SJCRH30 (cell line): ENCODE results near the gene IFNL1. TPM values are rescaled to one million over a fixed set of nuclear protein-coding genes. Genes with fewer than 3 reads are reported as not detected.
A peak's percentile ranks its signal among the peaks of the same experiment; 100 is the strongest.
"Not testable (repeated sequence)": the region's sequence is repeated elsewhere in the genome, so short reads cannot be mapped to it uniquely, and the experiment has no call there.

Experiments
- DNase-seq, 2 experiments: peaks; one replicate each; pipeline ENCODE4 v3.0.0-alpha.2; 2015 to 2020
- H3K27ac ChIP-seq: fragments of 250-450 bp; sonication (Bioruptor Pico); 2 replicates; pipeline ENCODE4 v1.5.1; 2020; ENCODE audit warnings: mild to moderate bottlenecking, moderate library complexity
- H3K27me3 ChIP-seq: fragments of 250-450 bp; sonication (Bioruptor Pico); 2 replicates; pipeline ENCODE4 v1.5.1; 2020; ENCODE audit warnings: mild to moderate bottlenecking, moderate library complexity
- H3K36me3 ChIP-seq: fragments of 250-450 bp; sonication (Bioruptor Pico); 2 replicates; pipeline ENCODE4 v1.5.1; 2020; ENCODE audit warnings: mild to moderate bottlenecking, moderate library complexity
- H3K4me1 ChIP-seq: fragments of 250-450 bp; sonication (Bioruptor Pico); 2 replicates; pipeline ENCODE4 v1.5.1; 2020; ENCODE audit warnings: mild to moderate bottlenecking, moderate library complexity
- H3K4me3 ChIP-seq: fragments of 250-450 bp; sonication (Bioruptor Pico); 2 replicates; pipeline ENCODE4 v1.5.1; 2020; ENCODE audit warnings: mild to moderate bottlenecking, moderate library complexity
- H3K9me3 ChIP-seq: fragments of 250-450 bp; sonication (Bioruptor Pico); replicated peaks from 2 replicates; pipeline ENCODE4 v1.5.1; 2020; ENCODE audit warnings: mild to moderate bottlenecking, moderate library complexity
- total RNA-seq: library from RNA; depleted of rRNA; stranded (reverse); fragments of >200 nt; shearing (Covaris generic); gene quantifications from 2 replicates; pipeline ENCODE4 v1.2.3, GENCODE V29; 2014

IFNL1 gene
- total RNA-seq, 1 experiment from 2014 or later = not detected

DNA sequence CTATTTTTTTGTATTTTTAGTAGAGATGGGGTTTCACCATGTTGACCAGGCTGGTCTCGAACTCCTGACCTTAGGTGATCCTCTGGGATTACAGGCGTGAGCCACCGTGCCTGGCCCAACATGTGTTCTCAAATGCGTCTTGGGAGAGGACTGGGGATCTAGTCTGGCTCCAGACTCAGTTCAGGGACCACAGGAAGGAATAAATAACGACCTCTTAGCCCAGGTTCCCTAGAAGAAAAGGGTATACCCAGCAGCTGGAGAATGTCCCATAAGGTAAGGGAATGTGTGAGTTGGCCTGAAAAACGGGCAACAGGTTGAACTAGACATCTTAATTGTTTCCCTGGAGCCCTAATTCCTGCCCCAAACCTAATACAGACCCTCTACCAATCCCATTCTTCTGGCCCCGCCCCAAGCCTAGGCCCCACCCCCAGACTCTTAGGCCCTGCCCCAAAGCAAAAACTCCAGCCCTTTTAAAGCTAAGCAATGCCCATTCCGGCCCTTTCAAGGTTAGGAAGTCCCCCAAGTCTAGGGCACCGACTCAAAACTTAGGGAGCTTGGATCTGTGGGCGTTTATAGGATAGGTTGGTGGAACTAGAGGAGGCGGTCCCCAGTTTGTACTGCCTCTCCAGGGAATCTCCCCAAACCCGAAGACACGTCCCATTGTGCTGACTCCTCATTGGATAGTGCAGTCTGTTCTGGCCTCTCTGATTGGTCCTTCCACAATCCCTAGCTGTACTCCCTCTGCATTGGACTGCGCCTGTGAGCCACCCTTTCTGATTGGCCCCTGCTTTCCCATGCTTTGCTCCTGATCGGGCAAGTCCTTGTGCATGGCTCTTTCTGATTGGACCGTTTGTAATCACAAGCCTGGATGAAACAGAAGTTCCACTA is 29.8 kb downstream of the IFNL1 start:
- Histone ChIP-seq H3K27ac (no peak overlapping the region), H3K27me3 (no peaks in the 10 kb centered on the region; the same call in 1 of the 2 replicates), H3K9me3 (no peaks in the 10 kb centered on the region), H3K36me3 (no peaks in the 10 kb centered on the region), H3K4me3 (no peak overlapping the region), H3K4me1 (no peaks in the 10 kb centered on the region)
- peak; percentile 65 to 79 for DNase-seq

- no peak for DNase-seq
- H3K36me3 ChIP-seq = no peaks in the 10 kb centered on the region
- no peaks in the 10 kb centered on the region for H3K4me1 ChIP-seq
- H3K4me3 ChIP-seq = no peak overlapping the region
- H3K27ac ChIP-seq = no peak overlapping the region
- H3K27me3 ChIP-seq = no peaks in the 10 kb centered on the region; the same call in 1 of the 2 replicates
- H3K9me3 ChIP-seq = no peaks in the 10 kb centered on the region
Observed at GRCh38 chr19:39327363-39328045, 31.3 kb downstream of the IFNL1 start.

- DNase-seq = peak; percentile 70 to 86
- no peaks in the 10 kb centered on the region for H3K4me1 ChIP-seq
- no peak overlapping the region for H3K4me3 ChIP-seq
- no peak overlapping the region for H3K27ac ChIP-seq
- H3K27me3 ChIP-seq = no peaks in the 10 kb centered on the region; the same call in 1 of the 2 replicates
- no peaks in the 10 kb centered on the region for H3K9me3 ChIP-seq
- no peaks in the 10 kb centered on the region for H3K36me3 ChIP-seq
Observed at GRCh38 chr19:39328046-39328705, 32.0 kb downstream of the IFNL1 start.

- no peak overlapping the region for H3K4me3 ChIP-seq
- no peaks in the 10 kb centered on the region for H3K4me1 ChIP-seq
- no peaks in the 10 kb centered on the region for H3K36me3 ChIP-seq
- H3K27me3 ChIP-seq = no peaks in the 10 kb centered on the region; the same call in 1 of the 2 replicates
- DNase-seq = no peak
- no peak overlapping the region for H3K27ac ChIP-seq
- no peaks in the 10 kb centered on the region for H3K9me3 ChIP-seq
Observed at GRCh38 chr19:39329948-39330347, 33.7 kb downstream of the IFNL1 start.

GRCh38 chr19:39332293-39332692 is 36.1 kb downstream of the IFNL1 start:
- no peak for DNase-seq
- no peaks in the 10 kb centered on the region; the same call in 1 of the 2 replicates for H3K4me1 ChIP-seq
- H3K27ac ChIP-seq = no peak overlapping the region
- no peaks in the 10 kb centered on the region for H3K36me3 ChIP-seq
- H3K27me3 ChIP-seq = no peaks in the 10 kb centered on the region
- no peak overlapping the region for H3K4me3 ChIP-seq
- H3K9me3 ChIP-seq = no peaks in the 10 kb centered on the region

- not testable (repeated sequence) for H3K36me3 ChIP-seq, H3K27ac ChIP-seq, H3K4me1 ChIP-seq, H3K9me3 ChIP-seq, DNase-seq, H3K4me3 ChIP-seq, H3K27me3 ChIP-seq
Observed at GRCh38 chr19:39332738-39333137, 36.5 kb downstream of the IFNL1 start.

DNA sequence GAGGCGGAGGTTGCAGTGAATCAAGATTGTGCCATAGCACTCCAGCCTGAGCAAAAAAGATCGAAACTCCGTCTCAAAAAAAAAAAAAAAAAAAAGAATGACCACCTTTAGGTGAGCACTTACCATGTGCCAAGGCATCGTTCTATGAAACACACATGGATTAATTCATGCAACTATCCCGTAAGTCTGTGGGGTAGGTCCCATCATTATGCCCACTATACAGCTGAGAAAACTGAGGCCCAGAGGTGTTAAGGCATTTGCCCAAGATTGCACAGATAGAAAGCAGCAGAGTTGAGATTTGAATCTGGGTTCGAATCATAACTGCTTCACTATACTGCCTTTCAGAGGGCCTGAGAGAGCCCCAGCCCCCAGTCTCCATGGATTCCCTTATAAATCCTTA is 37.3 kb downstream of the IFNL1 start:
- DNase-seq = no peak
- H3K4me3 ChIP-seq = no peak overlapping the region
- H3K4me1 ChIP-seq = no peaks in the 10 kb centered on the region; the same call in 1 of the 2 replicates
- no peaks in the 10 kb centered on the region for H3K36me3 ChIP-seq
- no peak overlapping the region for H3K27ac ChIP-seq
- H3K9me3 ChIP-seq = no peaks in the 10 kb centered on the region
- no peaks in the 10 kb centered on the region for H3K27me3 ChIP-seq

GRCh38 chr19:39334444-39334976 is 38.3 kb downstream of the IFNL1 start:
- Histone ChIP-seq H3K27me3 (no peaks in the 10 kb centered on the region), H3K4me1 (no peaks in the 10 kb centered on the region; the same call in 1 of the 2 replicates), H3K27ac (no peak overlapping the region), H3K9me3 (no peaks in the 10 kb centered on the region), H3K36me3 (no peaks in the 10 kb centered on the region), H3K4me3 (no peak overlapping the region)
- no peak for DNase-seq

- Histone ChIP-seq H3K4me3 (no peak overlapping the region; the same call in 1 of the 2 replicates), H3K36me3 (no peaks in the 10 kb centered on the region), H3K27me3 (no peaks in the 10 kb centered on the region), H3K4me1 (no peaks in the 10 kb centered on the region; the same call in 1 of the 2 replicates), H3K9me3 (no peaks in the 10 kb centered on the region), H3K27ac (no peak overlapping the region)
- no peak for DNase-seq
Observed at GRCh38 chr19:39335168-39335548, 39.0 kb downstream of the IFNL1 start.

GRCh38 chr19:39336483-39336882 is 40.3 kb downstream of the IFNL1 start:
- H3K4me3 ChIP-seq = no peak overlapping the region
- H3K27me3 ChIP-seq = no peaks in the 10 kb centered on the region
- DNase-seq = no peak
- no peak overlapping the region for H3K27ac ChIP-seq
- H3K9me3 ChIP-seq = no peaks in the 10 kb centered on the region
- no peaks in the 10 kb centered on the region for H3K36me3 ChIP-seq
- peaks cover 6% of the 10 kb centered on the region; the same call in 1 of the 2 replicates for H3K4me1 ChIP-seq

DNA sequence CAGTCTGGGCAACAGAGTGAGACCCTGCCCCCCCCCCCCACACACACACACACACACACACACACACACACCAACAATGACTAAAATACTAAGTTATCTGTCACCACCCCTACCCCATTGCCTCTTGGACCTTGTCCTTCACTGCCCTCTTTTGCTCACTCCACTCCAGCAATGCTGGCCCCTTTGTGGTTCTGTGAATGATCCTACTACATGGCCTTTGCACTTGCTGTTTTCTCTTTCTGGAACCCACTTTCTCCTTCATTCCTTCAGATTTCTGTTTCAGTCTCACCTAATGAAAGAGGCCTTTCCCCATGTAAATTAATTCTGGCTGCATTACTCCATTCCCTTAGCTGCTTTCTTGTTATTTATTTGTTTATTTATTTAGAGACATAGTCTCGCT is 43.5 kb downstream of the IFNL1 start:
- no peak for DNase-seq
- H3K4me3 ChIP-seq = no peak overlapping the region
- H3K36me3 ChIP-seq = peaks cover 3% of the 10 kb centered on the region; the same call in 1 of the 2 replicates
- no peak overlapping the region for H3K27ac ChIP-seq
- no peaks in the 10 kb centered on the region for H3K9me3 ChIP-seq
- no peaks in the 10 kb centered on the region for H3K27me3 ChIP-seq
- H3K4me1 ChIP-seq = peaks cover 12% of the 10 kb centered on the region

- not testable (repeated sequence) for H3K36me3 ChIP-seq, H3K27ac ChIP-seq, H3K4me3 ChIP-seq, DNase-seq, H3K27me3 ChIP-seq, H3K9me3 ChIP-seq
- peaks cover 12% of the 10 kb centered on the region for H3K4me1 ChIP-seq
Observed at GRCh38 chr19:39340156-39340555, 43.9 kb downstream of the IFNL1 start.

DNA sequence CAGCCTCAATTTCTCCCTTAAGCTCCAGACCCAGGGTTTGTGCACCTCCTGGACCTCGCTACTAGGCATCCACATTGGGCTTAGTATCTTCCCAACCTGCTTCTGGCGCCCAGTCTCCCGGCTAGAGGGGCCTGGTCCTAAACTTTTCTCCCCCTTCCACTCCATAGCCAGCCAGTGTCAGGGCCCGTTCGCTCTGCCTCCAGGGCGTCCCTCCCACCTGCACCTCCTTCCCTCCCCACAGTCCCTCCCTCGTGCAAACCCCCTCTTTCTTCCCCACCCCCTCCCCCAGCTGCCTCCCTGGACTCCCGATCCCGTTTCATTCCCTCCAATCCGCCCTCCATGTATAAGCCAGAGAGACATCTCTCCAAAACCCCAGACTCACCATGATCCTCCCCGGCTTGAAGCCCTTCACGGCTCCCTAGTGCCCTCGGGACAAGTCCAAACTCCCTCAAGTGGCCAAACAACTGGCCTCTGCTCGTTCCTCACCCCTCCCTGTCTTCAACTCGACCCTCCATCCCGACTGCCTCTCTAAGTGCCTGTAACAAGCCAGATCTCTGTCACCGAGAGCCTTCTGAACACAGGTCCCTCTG is 45.0 kb downstream of the IFNL1 start:
- peak in 1 of 2 experiments; percentile 45 for DNase-seq
- H3K27ac ChIP-seq = peak overlapping the region; percentile 51
- H3K36me3 ChIP-seq = peaks cover 7% of the 10 kb centered on the region; the same call in 1 of the 2 replicates
- no peaks in the 10 kb centered on the region for H3K9me3 ChIP-seq
- peak overlapping the region; percentile 86 for H3K4me3 ChIP-seq
- peaks cover 12% of the 10 kb centered on the region for H3K4me1 ChIP-seq
- no peaks in the 10 kb centered on the region for H3K27me3 ChIP-seq
